HepG2 (cell line): ENCODE measurements around the gene SLC16A3. TPM values are rescaled to one million over a fixed set of nuclear protein-coding genes. Genes with fewer than 3 reads are reported as not detected.

Experiments used
- ATAD3A ChIP-seq: sonication (generic); formaldehyde crosslinking; IDR thresholded peaks from 2 replicates; pipeline ENCODE4 v1.4.0; 2020; ENCODE audit warnings: missing genetic modification reagents
- CBX2 ChIP-seq, 2 experiments: fragments of 200-600 bp in 1 of 2; sonication (generic); formaldehyde crosslinking in 1 of 2; IDR thresholded peaks; 2 replicates each; pipeline versions ENCODE4 v1.7.0 to v1.8.1; 2018 to 2022; ENCODE audit warnings: low read depth in 2 of 2, low read length in 1 of 2, mild to moderate bottlenecking in 1 of 2, missing genetic modification reagents in 1 of 2
- GZF1 ChIP-seq: sonication (generic); formaldehyde crosslinking; IDR thresholded peaks from 2 replicates; pipeline ENCODE4 v1.5.1; 2020; ENCODE audit warnings: mild to moderate bottlenecking, missing genetic modification reagents
- HIVEP1 ChIP-seq: sonication (generic); formaldehyde crosslinking; IDR thresholded peaks from 2 replicates; pipeline ENCODE4 v1.4.0; 2020; ENCODE audit warnings: mild to moderate bottlenecking, missing genetic modification reagents
- RFX5 ChIP-seq: IDR thresholded peaks from 2 replicates; pipeline ENCODE4 v1.6.1; 2011; ENCODE audit warnings: low read depth, low read length, improper control_type of control experiment
- SP140L ChIP-seq: sonication (generic); formaldehyde crosslinking; IDR thresholded peaks from 2 replicates; pipeline ENCODE4 v1.4.0; 2020; ENCODE audit warnings: missing genetic modification reagents, borderline replicate concordance
- TARDBP ChIP-seq: sonication (generic); formaldehyde crosslinking; IDR thresholded peaks from 2 replicates; pipeline ENCODE4 v1.8.0; 2022; ENCODE audit warnings: mild to moderate bottlenecking, missing genetic modification reagents
- ZBTB38 ChIP-seq: sonication (generic); formaldehyde crosslinking; IDR thresholded peaks from 2 replicates; pipeline ENCODE4 v1.5.1; 2020; ENCODE audit warnings: mild to moderate bottlenecking, missing genetic modification reagents
- ZNF674 ChIP-seq: sonication (generic); formaldehyde crosslinking; IDR thresholded peaks from 2 replicates; pipeline ENCODE4 v1.5.0; 2020; ENCODE audit warnings: low read depth, mild to moderate bottlenecking, missing genetic modification reagents
- ZNF816 ChIP-seq: sonication (generic); formaldehyde crosslinking; IDR thresholded peaks from 2 replicates; pipeline ENCODE4 v1.8.0; 2022; ENCODE audit warnings: missing genetic modification reagents, mild to moderate bottlenecking, borderline replicate concordance
- ZNF841 ChIP-seq: sonication (generic); formaldehyde crosslinking; IDR thresholded peaks from 2 replicates; pipeline ENCODE4 v1.8.1; 2023; ENCODE audit warnings: missing genetic modification reagents, borderline replicate concordance
- polyA plus RNA-seq, 8 experiments: library from polyadenylated mRNA; depleted of rRNA in 3 of 8; stranded (reverse) in 7 of 8; unstranded in 1 of 8; fragments of >200 nt; fragmentation: Illumina TruSeq in 4 of 8; extraction: Trizol in 4 of 8; gene quantifications; 2 replicates each; pipeline versions ENCODE4 v1.2.1 to v1.2.3, GENCODE V29; 2011 to 2016; ENCODE audit warnings: low read depth in 4 of 8, missing spikeins in 1 of 8, mixed read lengths in 1 of 8; ENCODE audit not compliant: insufficient read depth in 1 of 8
- total RNA-seq, 5 experiments: library from RNA; depleted of rRNA; stranded (reverse); fragments of >200 nt; fragmentation: Illumina TruSeq; extraction: Trizol; gene quantifications; 2 replicates each; pipeline ENCODE4 v1.2.3, GENCODE V29; 2016; ENCODE audit warnings: low read depth in 1 of 5
- TF ChIP-seq, protein P1 (sequence below): sonication (generic); formaldehyde crosslinking; IDR thresholded peaks from 2 replicates; pipeline ENCODE4 v1.9.0; 2021; ENCODE audit warnings: missing genetic modification reagents, borderline replicate concordance
- TF ChIP-seq, protein P2 (sequence below): sonication (generic); formaldehyde crosslinking; conservative IDR thresholded peaks from 2 replicates; pipeline ENCODE4 v1.8.0; 2022; ENCODE audit warnings: mild to moderate bottlenecking, moderate library complexity, missing genetic modification reagents
- TF ChIP-seq, protein P3 (sequence below): sonication (generic); formaldehyde crosslinking; IDR thresholded peaks from 2 replicates; pipeline ENCODE4 v1.4.0; 2020; ENCODE audit warnings: missing genetic modification reagents
- TF ChIP-seq, protein P4 (sequence below): sonication (generic); formaldehyde crosslinking; IDR thresholded peaks from 2 replicates; pipeline ENCODE4 v1.5.0; 2020; ENCODE audit warnings: mild to moderate bottlenecking, missing genetic modification reagents, borderline replicate concordance
- TF ChIP-seq, protein P5 (sequence below): sonication (generic); formaldehyde crosslinking; IDR thresholded peaks from 2 replicates; pipeline ENCODE4 v1.4.0; 2020; ENCODE audit warnings: low read depth, mild to moderate bottlenecking, missing genetic modification reagents

The SLC16A3 gene
- total and polyA plus RNA-seq, 2 of the 13 experiments (the other 11 are each of a cell fraction or from before 2014, with no cell fraction given), result 242 to 349 TPM

DNA sequence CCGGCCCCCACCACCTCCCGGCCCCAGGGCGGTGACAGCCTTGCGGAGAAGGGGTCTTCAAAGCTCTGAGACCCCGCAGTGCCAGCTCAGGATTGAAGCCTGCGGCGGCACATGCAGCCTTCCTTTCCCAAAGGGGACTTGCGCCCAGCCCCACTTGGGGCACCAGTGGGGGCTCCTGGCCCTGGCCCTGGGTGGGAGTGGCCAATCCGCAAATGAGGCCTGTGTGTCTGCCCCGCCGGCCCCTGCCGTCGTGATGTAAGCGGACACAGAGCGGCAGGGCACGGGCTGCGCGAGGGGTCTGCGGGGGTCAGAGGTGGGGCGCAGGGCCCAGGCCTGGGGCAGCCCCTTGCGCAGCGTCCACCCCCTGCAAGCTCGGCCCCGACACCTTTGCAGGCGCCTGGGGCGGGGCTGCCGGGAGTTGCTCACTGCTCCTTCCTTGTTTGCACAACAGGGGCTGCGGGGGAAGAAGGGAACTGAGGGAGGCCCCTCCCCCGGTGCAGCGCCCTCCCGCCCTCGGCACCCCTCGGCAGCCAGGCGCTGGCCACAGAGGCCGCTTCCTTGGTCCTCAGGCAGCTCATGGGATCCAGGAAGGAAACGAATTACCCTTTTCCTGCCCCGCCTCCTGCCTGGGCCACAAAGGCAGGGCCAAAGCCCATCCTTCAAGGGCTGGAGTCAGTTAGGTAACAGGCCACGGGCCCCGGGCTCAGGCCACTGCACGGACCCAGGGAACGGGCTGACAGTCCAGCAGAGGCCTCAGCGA, 2.9 kb downstream of the SLC16A3 start (continued):
- TF ChIP-seq, protein P1, sequence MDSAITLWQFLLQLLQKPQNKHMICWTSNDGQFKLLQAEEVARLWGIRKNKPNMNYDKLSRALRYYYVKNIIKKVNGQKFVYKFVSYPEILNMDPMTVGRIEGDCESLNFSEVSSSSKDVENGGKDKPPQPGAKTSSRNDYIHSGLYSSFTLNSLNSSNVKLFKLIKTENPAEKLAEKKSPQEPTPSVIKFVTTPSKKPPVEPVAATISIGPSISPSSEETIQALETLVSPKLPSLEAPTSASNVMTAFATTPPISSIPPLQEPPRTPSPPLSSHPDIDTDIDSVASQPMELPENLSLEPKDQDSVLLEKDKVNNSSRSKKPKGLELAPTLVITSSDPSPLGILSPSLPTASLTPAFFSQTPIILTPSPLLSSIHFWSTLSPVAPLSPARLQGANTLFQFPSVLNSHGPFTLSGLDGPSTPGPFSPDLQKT (CRISPR knock-in tag), result no peak
- TF ChIP-seq ATAD3A (CRISPR knock-in tag) (no peak), GZF1 (CRISPR knock-in tag) (peak; percentile 97), ZNF674 (no peak), ZBTB38 (peak; percentile 86), ZNF816 (CRISPR knock-in tag) (no peak; the same call in 1 of the 2 replicates), HIVEP1 (peak; percentile 96), ZNF841 (CRISPR knock-in tag) (no peak), SP140L (CRISPR knock-in tag) (0 out of 2 replicates have a peak, but pooled peaks have one; percentile 52), RFX5 (no peak), CBX2 (IDR thresholded peaks at IDR 0.05; ENCODE audit: low read depth, low read length) (no peak), CBX2 (CRISPR knock-in tag; IDR thresholded peaks at IDR 0.05; ENCODE audit: low read depth) (no peak), TARDBP (CRISPR knock-in tag) (peak; percentile 76; the same call in 1 of the 2 replicates)
- TF ChIP-seq, protein P2, sequence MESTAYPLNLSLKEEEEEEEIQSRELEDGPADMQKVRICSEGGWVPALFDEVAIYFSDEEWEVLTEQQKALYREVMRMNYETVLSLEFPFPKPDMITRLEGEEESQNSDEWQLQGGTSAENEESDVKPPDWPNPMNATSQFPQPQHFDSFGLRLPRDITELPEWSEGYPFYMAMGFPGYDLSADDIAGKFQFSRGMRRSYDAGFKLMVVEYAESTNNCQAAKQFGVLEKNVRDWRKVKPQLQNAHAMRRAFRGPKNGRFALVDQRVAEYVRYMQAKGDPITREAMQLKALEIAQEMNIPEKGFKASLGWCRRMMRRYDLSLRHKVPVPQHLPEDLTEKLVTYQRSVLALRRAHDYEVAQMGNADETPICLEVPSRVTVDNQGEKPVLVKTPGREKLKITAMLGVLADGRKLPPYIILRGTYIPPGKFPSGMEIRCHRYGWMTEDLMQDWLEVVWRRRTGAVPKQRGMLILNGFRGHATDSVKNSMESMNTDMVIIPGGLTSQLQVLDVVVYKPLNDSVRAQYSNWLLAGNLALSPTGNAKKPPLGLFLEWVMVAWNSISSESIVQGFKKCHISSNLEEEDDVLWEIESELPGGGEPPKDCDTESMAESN (CRISPR knock-in tag), result peak; percentile 71; the same call in 1 of the 2 replicates
- TF ChIP-seq, protein P3, sequence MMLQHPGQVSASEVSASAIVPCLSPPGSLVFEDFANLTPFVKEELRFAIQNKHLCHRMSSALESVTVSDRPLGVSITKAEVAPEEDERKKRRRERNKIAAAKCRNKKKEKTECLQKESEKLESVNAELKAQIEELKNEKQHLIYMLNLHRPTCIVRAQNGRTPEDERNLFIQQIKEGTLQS (CRISPR knock-in tag), result no peak; the same call in 1 of the 2 replicates
- TF ChIP-seq, protein P4, sequence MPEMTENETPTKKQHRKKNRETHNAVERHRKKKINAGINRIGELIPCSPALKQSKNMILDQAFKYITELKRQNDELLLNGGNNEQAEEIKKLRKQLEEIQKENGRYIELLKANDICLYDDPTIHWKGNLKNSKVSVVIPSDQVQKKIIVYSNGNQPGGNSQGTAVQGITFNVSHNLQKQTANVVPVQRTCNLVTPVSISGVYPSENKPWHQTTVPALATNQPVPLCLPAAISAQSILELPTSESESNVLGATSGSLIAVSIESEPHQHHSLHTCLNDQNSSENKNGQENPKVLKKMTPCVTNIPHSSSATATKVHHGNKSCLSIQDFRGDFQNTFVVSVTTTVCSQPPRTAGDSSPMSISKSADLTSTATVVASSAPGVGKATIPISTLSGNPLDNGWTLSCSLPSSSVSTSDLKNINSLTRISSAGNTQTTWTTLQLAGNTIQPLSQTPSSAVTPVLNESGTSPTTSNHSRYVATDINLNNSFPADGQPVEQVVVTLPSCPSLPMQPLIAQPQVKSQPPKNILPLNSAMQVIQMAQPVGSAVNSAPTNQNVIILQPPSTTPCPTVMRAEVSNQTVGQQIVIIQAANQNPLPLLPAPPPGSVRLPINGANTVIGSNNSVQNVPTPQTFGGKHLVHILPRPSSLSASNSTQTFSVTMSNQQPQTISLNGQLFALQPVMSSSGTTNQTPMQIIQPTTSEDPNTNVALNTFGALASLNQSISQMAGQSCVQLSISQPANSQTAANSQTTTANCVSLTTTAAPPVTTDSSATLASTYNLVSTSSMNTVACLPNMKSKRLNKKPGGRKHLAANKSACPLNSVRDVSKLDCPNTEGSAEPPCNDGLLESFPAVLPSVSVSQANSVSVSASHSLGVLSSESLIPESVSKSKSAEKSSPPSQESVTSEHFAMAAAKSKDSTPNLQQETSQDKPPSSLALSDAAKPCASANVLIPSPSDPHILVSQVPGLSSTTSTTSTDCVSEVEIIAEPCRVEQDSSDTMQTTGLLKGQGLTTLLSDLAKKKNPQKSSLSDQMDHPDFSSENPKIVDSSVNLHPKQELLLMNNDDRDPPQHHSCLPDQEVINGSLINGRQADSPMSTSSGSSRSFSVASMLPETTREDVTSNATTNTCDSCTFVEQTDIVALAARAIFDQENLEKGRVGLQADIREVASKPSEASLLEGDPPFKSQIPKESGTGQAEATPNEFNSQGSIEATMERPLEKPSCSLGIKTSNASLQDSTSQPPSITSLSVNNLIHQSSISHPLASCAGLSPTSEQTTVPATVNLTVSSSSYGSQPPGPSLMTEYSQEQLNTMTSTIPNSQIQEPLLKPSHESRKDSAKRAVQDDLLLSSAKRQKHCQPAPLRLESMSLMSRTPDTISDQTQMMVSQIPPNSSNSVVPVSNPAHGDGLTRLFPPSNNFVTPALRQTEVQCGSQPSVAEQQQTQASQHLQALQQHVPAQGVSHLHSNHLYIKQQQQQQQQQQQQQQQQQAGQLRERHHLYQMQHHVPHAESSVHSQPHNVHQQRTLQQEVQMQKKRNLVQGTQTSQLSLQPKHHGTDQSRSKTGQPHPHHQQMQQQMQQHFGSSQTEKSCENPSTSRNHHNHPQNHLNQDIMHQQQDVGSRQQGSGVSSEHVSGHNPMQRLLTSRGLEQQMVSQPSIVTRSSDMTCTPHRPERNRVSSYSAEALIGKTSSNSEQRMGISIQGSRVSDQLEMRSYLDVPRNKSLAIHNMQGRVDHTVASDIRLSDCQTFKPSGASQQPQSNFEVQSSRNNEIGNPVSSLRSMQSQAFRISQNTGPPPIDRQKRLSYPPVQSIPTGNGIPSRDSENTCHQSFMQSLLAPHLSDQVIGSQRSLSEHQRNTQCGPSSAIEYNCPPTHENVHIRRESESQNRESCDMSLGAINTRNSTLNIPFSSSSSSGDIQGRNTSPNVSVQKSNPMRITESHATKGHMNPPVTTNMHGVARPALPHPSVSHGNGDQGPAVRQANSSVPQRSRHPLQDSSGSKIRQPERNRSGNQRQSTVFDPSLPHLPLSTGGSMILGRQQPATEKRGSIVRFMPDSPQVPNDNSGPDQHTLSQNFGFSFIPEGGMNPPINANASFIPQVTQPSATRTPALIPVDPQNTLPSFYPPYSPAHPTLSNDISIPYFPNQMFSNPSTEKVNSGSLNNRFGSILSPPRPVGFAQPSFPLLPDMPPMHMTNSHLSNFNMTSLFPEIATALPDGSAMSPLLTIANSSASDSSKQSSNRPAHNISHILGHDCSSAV (CRISPR knock-in tag), result no peak
- TF ChIP-seq, protein P5, sequence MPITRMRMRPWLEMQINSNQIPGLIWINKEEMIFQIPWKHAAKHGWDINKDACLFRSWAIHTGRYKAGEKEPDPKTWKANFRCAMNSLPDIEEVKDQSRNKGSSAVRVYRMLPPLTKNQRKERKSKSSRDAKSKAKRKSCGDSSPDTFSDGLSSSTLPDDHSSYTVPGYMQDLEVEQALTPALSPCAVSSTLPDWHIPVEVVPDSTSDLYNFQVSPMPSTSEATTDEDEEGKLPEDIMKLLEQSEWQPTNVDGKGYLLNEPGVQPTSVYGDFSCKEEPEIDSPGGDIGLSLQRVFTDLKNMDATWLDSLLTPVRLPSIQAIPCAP (CRISPR knock-in tag), result no peak
